ENCODE data around the gene PAF1.
A peak's percentile ranks its signal among the peaks of the same experiment; 100 is the strongest.

Gene PAF1

DNA sequence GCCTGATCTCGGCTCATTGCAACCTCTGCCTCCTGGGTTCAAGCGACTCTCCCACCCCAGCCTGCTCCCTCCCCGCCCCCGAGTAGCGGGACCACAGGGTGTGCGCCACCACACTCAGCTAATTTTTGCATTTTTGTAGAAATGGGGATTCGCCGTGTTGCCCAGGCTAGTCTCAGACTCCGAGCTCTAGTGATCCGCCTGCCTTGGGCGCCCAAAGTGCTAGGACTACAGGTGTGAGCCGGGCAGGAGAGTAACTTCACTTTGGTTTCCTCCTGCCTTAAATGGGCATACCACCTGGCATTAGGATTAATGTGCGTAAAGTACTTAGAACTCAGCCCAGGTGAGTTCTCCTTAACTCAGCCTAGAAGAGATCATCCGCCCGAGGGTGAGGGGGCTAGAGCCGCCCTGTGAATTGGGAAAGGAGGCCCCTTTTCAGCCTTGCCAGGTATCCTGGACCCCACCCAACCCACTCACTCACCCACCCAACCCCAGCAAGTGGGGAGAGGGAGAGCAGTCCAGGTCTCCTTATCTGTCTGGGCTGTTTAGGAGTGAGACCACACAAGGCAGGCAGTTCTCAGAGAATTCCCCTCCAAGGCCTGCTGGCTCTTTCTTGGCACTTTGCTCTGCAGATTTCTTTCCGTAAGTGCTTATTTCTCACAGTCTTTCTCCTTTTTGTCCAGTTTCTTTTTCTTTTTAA lies 14.5 kb upstream of the PAF1 start:
- no peak for DNase-seq

DNA sequence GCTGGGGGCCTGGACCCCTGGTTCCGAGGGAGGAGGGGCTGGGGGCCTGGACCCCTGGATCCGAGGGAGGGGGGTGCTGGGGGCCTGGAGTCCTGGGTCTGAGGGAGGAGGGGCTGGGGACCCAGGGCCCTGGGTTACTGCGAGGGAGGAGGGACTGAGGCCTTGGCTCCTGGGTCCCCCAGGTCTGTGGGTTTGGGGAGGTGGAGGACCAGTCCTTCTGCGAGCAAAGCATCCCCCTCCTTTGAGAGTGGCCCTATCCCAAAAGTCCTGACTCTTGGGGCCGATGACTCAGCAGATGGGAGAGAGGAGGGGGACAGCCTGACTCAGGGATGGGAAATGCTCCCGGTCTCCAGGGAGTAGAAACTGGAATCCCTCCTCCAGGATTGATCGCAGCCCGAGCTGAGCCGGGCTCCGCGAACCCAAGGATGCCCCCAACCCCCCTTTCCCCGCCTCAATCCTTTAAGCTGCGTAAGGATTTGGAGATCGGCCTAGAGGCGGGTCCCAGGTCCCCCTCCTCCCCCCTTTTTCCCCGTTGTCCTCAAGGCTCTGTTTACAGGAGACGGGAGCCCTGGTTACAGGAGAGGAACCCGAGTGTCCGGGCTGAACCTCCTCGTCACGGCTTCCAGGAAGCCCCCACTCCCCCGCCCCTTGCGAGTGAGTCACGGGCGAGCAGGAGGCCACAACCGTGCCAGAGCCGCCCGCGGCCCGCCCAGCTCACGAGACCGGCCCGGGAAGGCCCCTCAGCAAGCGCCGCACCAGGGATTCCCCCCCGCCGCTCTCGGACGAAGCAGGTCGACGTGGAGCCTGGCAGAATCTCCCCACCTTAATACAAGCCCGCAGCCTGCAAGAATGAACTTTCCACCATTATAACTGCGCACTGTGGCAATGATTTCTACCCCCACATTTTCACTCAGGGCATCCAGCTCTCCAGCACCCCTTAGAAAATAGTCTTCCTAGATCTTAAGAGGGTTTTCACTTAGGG lies 12.7 kb upstream of the PAF1 start:
- DNase-seq = peak; percentile 70

DNA sequence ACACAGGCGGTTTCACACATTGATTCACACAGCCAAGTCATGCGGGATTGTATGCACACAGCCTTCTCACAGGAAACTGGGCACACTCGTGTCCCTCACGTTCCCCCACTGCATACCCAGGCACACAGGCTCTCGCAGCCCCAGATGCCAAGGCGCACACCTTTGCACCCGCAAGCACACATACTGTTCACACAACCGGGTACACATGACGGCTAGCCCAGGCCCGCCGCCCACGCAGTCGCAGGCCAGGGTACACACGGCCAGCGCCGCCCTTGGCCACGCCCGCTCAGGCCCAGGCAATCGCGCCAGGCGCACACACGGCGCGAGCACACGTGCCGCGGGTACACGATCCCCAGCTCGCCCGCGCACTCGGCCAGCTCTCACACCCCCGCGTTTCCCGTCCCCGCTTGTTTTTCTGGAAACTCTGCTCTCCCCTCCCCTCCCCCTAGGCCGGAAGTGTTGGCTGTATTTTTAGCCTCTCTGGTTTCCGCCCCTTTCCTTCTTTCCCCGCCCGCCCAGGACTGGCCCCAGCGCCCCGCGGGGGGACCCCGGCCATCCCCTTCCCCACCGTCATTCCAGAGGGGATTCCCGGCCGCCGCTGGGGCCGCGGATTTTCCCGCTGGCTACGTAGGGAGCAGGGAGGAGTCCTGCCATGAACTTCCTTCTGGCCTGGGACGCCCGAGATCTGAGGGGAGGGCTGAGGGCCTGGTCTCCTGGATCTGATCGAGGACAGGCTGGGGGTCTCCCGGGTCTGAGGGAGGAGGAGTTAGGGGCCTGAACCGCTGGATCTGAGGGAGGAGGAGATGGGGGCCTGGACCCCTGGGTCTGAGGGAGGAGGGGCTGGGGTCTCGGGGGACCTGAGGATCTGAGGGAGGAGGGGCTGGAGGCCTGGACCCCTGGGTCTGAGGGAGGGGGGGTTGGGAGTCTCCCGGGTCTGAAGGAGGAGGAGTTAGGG lies 11.7 kb upstream of the PAF1 start:
- peak; percentile 81 for DNase-seq

DNA sequence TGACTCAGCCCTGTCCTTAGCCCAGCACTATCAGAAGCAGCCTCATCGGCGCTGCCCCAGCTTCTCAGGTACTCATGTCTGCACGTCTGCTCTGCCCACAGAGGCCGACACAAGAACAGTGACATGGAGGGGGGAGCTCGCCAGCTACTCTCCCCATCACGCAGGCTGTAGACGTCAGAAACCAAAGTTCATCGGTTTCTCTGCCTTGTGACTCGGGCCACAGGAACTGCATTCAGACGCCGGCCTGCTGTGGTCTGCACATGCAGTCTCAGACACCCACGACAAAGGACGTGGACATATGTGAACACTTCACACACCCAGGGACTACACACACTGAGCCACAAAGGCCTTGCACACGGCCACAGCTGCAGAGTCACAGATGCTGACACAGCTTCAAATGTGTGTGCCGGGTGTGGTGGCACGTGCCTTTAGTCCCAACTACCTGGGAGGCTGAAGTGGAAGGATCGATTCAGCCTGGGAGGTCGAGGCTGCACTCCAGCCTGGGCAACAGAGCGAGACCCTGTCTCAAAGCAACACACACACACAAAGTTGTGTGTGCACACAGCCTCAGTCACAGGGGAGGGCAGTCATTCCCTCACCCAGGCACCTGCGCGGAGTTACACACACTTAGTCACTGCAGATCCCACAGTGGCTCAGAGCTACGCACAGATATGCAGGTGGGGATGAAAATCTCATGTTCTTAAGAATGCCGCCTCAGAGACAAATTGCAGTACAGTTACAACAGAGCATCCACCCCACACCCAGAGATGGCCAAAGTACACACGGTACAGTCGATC lies 10.8 kb upstream of the PAF1 start:
- DNase-seq = peak; percentile 57

DNA sequence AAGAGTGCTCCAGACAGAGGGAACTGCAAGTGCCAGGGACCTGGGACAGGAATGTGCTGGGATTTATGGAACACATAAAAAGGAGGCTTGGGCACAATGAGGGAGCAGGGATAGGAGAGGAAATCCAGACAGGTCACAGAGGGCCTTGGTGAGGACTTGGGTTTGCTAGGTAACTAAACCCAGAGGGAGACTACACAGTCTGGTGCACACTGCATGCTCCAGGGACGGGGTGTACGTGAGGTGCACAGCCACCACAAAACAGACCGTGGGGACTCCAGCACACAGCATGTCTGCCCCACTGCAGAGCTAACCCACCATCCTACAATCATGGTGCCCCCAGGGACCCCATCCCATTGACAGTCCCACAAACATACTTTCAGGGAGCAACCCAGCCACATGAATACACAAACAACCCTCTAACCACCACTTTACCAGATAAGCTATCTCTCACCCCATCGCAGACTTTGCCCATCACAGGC lies 10.2 kb upstream of the PAF1 start:
- DNase-seq = no peak

DNA sequence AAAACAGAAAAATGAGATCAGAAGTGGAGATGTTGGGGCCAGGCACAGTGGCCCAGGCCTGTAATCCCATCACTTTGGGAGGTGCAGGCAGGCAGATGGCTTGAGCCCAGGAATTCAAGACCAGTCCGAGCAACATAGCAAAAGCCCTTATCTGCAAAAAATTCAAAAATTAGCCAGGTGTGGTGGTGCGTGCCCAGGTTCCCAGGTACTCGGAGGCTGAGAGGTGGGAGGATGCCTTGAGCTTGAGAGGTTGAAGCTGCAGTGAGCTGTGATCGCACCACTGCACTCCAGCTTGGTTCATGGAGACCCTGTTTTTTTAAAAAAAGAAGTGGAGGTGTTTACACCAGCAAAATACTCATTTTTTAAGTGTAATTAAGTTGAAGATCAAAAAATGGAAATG lies 9.2 kb upstream of the PAF1 start:
- DNase-seq = no peak

DNA sequence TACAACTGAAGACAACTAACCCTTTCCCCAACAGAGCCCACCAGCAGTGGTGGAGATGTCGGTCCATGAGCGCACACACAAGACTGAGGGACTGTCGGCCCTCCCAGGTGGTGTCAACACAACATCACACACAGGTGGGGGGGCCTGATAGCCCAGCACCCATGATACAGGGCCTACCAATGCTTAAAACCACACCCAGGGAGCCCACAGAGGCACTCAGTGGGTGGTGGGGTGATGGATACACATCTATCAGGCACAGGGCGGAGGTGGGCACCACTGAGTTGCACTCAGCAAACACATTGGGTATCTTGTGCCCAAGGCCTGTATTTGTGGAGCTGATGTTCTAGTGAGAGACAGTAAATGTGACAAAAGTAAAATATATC lies 8.8 kb upstream of the PAF1 start:
- DNase-seq = no peak

DNA sequence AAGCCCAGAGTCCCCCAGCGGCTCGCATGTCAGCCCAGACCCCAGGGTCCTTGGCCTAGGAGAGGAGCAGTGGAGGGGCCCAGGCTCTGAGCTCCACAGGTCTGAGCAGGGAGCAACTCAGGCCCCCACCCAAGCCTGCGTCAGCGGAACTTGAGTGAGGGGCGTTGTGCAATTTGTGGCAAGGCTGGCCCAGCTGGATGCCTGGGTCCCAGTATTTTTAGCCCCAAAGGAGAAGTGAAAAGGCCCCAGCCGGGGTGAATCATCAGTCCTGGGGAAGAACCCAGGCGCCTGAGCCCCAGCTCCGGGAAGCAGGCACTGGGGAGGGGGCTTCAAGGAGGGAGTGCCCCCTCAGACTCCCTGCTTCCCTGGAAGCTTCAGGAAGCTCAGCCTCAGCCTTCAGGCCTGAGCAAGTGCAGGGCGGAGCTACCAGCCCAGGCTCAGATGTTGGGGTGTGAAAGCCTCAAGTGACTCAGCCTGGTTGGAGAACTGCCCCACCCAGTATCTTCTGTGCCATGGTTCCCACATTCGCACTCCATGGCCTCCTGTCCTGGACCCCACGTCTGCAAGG lies 7.5 kb upstream of the PAF1 start:
- DNase-seq = peak; percentile 60

DNA sequence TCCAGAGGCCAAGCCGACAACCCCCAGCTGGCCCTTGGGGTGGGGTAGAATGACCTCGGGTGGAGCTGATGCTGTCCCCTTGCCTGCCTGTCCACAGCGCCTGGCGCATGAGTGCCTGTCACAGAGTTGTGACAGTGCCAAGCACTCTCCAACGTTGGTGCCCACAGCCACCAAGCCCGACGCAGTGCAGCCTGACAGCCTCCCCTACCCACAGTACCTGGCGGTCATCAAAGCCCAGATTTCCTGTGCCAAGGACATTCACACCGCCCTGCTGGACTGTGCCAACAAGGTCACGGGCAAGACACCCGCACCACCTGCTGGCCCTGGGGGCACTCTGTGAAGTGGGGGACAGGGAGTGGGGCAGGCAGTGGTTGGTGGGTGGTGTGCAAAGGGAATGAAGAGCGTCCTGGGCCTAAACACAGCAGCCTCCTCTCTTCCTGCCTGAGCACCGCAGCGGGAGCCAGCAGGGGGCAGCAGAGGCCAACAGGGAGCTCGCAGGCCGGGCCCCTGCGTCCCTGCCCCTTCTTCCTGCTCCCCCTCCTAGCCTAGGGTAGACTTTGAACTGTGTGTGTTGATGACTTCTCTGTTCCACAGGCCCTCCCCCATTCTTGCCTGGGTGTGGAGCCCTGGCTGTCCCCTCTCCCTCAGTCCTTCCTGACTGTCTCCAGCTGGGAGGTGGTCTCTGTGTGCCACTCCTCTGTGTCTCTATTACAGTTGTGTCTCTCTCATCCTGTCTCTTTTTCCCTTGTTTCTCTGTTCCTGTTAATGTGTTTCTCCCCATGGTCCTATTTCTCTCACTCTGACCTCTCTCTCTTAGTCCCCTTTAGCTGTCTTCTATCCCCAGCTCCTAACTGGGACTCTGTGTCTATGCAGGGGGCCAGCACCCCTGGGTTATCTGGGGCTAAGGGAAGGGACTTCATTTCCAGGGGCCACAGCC lies 6.7 kb upstream of the PAF1 start:
- DNase-seq = peak; percentile 69

DNA sequence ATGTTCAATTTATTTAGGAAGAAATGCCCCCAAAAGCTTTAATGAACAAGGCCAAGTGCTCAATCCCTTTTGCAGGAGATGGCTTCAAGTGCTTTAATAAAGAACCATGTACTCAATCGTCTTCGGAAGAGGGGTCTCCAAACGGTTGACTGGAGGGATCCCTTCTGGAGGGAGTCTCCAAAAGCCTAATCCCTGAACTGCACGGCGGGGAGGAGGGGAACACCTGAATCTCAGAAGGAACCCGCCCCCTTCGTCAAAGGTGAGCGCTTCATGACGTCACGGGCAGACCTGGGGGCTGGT lies 505 bp downstream of the PAF1 start:
- DNase-seq = no peak

DNA sequence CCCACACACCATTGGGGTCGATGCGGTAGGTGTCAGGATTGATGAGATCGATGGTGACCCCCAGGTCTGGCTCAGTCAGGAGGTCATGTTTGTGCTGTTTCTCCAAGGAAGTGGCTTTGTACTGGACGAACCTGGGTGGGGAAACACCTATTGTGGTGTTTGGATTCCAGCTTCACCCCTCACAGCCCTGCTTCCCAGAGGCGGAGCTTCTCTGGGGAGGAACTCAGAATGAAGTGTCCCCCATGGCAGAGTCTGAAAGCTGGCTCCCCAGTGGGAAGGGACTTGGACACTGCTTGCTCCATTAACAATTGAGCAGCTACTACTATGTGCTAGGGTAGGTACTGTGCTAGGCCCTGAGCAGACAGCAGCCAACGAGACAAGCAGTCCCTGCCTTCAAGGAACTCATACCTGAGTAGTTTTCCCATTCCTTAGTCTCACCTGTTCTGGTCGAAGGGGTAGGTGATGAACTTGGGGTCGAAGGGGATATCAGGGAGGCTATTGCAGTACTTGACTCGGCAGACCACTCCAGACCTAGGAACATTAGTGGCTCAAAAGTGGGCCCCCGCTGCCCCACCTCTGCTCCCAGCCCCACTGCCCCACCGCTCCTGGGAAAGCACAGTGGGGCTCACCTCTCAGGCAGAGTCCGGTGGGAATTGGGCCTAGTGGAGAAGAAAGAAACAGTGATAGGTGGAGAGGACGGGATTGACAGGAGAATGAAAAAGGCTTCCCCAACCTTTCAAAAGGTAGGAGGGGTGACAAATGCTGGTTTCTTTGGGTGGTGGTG lies 1.1 kb downstream of the PAF1 start:
- no peak for DNase-seq

DNA sequence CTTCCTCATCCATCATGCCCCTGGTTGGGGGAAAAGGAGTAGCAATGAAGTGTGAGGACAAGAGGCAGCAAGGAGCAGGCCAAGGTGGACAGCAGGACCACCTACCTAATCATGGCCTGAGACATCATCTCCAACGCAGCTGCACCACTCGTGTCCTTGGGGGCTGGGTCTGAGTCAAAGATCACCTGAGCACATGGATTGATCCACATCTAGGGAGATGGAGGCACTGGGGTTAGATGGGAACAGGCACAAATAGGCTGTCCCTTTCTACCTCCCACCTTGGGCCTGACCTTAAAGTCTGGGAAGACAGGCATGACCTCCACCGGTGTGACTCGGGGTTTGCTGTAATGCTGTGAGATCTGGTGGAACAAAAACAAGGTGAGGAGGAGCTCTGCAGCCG lies 2.2 kb downstream of the PAF1 start:
- no peak for DNase-seq

DNA sequence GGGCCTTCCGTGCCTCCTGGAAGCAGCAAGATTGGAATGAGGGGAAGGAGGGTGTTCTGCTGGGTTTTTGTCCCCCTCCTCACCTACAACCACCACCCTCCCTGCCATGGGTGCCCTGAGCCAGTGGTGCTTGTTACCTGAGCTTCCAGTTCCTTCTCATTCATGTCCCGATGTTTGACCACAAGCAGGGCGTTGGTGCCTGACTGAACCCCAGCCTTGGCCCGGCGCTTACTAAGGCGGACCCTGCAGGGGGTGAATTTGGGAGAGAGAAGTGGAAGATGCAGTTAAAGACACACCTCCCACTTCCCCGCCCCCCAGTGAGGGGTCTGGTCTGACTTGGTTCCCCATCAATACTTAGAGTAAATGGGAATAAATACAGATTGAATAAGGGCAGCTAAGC lies 4.3 kb downstream of the PAF1 start:
- DNase-seq = no peak

DNA sequence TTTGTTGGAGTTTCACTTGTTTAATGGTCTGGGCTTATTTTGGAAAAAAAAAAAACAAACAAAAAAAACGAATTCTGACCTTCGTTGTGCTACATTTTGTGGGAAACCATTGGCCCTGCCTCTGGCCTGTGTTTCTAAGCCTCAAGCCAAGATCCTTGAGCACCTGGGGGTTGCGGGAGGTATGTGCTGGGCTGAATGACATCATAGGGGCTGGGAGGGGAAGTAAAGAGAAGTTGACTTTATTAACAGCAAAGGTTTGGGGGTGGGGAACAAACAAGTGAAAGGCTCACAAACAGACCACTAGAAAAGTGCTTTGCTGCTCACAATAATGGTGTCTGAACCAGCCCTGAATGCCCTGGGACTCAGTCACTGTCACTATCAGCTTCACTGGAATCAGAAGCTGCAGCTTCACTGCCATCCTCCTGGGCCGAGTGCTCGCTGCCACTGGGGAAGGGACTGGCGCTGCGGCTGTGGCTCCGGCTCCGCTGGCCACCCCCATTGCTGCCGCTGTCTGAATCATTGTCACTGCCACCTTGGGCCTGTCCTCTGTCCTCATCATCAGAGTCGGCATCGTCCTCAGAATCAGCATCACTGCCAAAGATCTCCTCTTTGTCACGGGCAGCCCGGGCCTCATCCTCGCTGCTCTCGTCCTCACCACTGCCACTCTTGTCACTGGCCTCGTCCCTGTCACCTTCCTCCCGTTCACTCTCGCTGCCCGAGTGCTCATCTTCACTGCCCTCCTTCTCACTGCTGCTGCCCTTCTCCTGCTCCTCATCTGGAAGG lies 5.1 kb downstream of the PAF1 start:
- DNase-seq = no peak

DNA sequence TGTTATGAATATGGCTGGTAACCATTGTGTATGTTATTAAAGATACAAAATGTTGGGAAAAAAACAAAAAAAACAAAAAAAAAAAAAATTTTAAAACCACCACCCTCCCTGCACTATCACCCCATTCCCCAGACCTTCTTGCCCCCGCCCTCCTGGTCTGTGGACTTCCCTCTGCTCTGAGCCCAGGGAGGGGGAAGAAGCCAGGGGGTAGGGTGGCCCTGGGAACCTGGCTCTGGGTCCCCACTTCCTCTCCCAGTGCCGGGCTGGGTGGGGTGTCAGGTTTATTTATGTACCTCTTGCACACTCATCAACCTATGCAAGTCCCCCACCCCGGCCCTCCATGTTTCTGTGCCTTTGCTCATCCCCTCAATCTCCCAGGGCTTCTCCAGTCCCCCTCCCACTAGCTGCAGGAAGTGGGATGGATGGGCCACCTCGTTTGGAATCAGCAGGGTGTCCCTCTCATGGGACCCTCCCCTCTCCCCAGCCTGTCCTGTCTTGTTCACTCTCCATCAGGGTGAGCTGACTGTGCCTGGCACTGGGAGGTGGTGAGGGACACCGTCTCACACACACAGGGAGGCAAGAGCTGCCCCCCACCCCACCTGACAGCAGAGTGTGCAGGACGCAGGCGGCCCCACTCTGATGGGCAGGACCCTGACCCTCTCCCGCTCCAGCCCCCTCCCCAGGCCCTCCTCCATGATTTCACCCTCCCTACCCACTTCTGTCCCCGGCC lies 5.9 kb downstream of the PAF1 start:
- DNase-seq = no peak

DNA sequence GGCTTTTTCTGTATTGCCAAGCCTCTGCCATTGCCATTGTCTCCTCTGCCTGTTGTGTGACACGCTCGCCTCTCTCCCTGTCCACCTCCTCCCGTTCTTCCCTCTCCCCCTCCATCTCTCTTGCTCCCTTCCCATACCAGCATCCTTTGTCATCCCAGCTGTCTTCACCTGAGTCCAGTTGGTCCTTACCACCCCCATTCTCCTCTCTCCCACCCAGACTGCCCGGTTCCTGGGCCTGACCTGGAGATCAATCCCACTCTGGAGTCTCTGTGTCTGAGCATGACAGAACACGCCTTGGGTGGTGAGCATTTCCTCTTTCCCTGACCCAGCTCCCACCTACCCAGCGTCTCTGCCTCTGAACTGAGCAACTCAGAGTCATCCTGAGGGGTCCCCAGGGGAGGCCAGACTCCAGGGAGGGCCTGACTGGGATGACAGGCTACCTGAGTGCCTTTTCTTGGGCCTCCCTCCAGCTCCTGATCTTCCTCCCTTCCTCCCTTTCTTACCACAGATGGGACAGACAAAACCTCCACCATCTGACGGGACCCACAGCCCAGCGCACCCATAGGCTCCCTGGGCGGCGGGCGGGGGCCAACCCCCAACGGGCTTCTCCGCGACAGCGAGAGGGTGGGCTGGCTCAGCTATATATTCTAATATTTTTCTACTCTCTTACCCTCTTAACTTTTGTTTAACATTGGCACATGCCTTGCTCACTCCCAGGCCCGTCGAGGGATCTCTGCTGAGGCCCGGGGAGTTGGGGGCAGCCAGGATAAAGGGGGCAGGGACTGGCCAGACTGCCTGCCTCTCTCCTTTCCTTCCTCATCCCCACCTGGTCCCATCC lies 7.7 kb downstream of the PAF1 start:
- no peak for DNase-seq

DNA sequence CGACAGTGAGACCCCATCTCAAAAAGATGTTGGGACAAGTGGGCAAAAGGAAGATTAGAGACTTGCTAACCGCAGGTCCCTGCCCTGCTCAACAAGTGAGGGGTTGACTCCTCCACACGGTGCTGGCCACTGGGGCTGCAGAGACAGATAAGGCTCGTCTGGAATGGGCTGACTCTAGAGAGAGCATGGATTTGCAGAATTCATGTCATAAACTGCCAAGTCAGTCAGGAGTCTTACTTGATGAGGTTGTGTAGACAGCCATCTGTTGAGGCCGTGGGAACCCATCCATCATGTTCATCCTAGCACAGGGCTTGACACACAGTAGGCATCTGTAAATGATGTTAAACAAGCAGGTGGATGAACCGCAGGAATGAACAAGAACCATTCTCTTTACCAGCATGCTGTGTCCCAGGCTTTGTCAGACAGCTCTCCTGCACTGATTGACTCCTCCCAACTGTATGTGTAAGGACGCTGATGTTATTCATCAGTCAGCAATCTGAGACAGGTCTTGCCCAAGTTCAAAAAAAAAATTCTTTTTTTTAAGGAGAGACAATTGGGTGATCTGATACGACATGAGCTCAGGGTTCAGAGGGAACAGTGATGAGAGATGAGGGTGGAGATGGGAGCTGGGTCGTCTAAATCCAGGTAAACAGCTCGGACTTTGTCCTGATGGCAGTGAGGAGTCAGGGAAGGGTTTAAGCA lies 8.8 kb downstream of the PAF1 start:
- no peak for DNase-seq
